Ovary (tissue), 3 donors: ENCODE results near the gene TMEFF2.

Source experiments
- EP300 ChIP-seq: sonication (generic); formaldehyde crosslinking; IDR thresholded peaks from one replicate; pipeline ENCODE4 v1.6.1; 2017; ENCODE audit warnings: antibody characterized with exemption
- POLR2A ChIP-seq: fragments of 450-650 bp; IDR thresholded peaks from one replicate; pipeline ENCODE4 v1.6.1; 2017; ENCODE audit warnings: antibody characterized with exemption, mild to moderate bottlenecking, moderate library complexity
- TF ChIP-seq, protein P1 (sequence below), 3 donors: fragments of 450-650 bp in 2 of 3; fragments of 200-600 bp in 1 of 3; IDR thresholded peaks; one replicate each; pipeline versions ENCODE4 v1.5.1 to v1.8.0; 2016 to 2022; ENCODE audit warnings: antibody characterized with exemption in 3 of 3, mild to moderate bottlenecking in 1 of 3
- donor health status: DM: no; HTN: no; CAD: no.

- TF ChIP-seq, protein P1, sequence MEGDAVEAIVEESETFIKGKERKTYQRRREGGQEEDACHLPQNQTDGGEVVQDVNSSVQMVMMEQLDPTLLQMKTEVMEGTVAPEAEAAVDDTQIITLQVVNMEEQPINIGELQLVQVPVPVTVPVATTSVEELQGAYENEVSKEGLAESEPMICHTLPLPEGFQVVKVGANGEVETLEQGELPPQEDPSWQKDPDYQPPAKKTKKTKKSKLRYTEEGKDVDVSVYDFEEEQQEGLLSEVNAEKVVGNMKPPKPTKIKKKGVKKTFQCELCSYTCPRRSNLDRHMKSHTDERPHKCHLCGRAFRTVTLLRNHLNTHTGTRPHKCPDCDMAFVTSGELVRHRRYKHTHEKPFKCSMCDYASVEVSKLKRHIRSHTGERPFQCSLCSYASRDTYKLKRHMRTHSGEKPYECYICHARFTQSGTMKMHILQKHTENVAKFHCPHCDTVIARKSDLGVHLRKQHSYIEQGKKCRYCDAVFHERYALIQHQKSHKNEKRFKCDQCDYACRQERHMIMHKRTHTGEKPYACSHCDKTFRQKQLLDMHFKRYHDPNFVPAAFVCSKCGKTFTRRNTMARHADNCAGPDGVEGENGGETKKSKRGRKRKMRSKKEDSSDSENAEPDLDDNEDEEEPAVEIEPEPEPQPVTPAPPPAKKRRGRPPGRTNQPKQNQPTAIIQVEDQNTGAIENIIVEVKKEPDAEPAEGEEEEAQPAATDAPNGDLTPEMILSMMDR (IDR thresholded peaks at IDR 0.05), result no peak
- no peak for TF ChIP-seq POLR2A
- TF ChIP-seq EP300, result no peak
Observed at GRCh38 chr2:192127434-192127833, 67.3 kb downstream of the TMEFF2 start.
